DND-41 (cell line): ENCODE results near the gene C3orf20.

ENCODE experiments used
- ATAC-seq: fragments of 200-7000 bp; cut with Tn5 transposase; 3 replicates; pipeline ENCODE4 v1.9.1; 2021; ENCODE audit warnings: low read depth; ENCODE audit not compliant: insufficient read depth
- DNase-seq: peaks from one replicate; pipeline ENCODE4 v3.0.0-alpha.2; 2020
- H2AFZ ChIP-seq: 2 replicates; pipeline ENCODE4 v1.6.0; 2012; ENCODE audit warnings: low read depth, low read length
- H3K27ac ChIP-seq: 2 replicates; pipeline ENCODE4 v1.5.1; 2012; ENCODE audit warnings: low read length, inconsistent platforms
- H3K27me3 ChIP-seq: fragments of 200-600 bp; sonication (generic); 2 replicates; pipeline ENCODE4 v1.6.0; 2012; ENCODE audit warnings: low read length, mild to moderate bottlenecking, inconsistent platforms; ENCODE audit not compliant: insufficient read depth, poor library complexity
- H3K36me3 ChIP-seq: 2 replicates; pipeline ENCODE4 v1.5.1; 2012; ENCODE audit warnings: low read length, inconsistent platforms; ENCODE audit not compliant: insufficient read depth
- H3K4me1 ChIP-seq: 2 replicates; pipeline ENCODE4 v1.5.1; 2012; ENCODE audit warnings: mild to moderate bottlenecking, low read length; ENCODE audit not compliant: insufficient read depth
- H3K4me2 ChIP-seq: 2 replicates; pipeline ENCODE4 v1.6.0; 2012; ENCODE audit warnings: mild to moderate bottlenecking, moderate library complexity, low read length, inconsistent platforms; ENCODE audit not compliant: insufficient read depth
- H3K4me3 ChIP-seq, 2 experiments: fragments of 200-600 bp in 1 of 2; shearing (Covaris generic) in 1 of 2; 2 replicates each; pipeline ENCODE4 v1.5.1; 2012 to 2016; ENCODE audit warnings: inconsistent platforms in 2 of 2, low read length in 2 of 2, mild to moderate bottlenecking in 2 of 2, low read depth in 1 of 2, moderate library complexity in 1 of 2
- H3K79me2 ChIP-seq: 2 replicates; pipeline ENCODE4 v1.6.0; 2012; ENCODE audit warnings: low read length, inconsistent platforms; ENCODE audit not compliant: insufficient read depth
- H3K9ac ChIP-seq: 2 replicates; pipeline ENCODE4 v1.6.0; 2012; ENCODE audit warnings: low read depth, mild to moderate bottlenecking, inconsistent platforms, low read length, moderate library complexity
- H3K9me3 ChIP-seq: 2 replicates; pipeline ENCODE4 v1.5.1; 2012; ENCODE audit warnings: low read length, moderate library complexity, mild to moderate bottlenecking, inconsistent platforms; ENCODE audit not compliant: insufficient read depth, severe bottlenecking
- H4K20me1 ChIP-seq: 2 replicates; pipeline ENCODE4 v1.6.0; 2012; ENCODE audit warnings: low read length; ENCODE audit not compliant: insufficient read depth
- CTCF ChIP-seq: IDR thresholded peaks from 2 replicates; pipeline ENCODE4 v1.5.1; 2012; ENCODE audit warnings: borderline replicate concordance, low read length, moderate library complexity, mild to moderate bottlenecking; ENCODE audit not compliant: poor library complexity, severe bottlenecking; ENCODE audit errors: extremely low read depth
- EZH2 ChIP-seq: IDR thresholded peaks from 3 replicates; pipeline ENCODE4 v1.6.1; 2012; ENCODE audit warnings: borderline replicate concordance, low read depth, mild to moderate bottlenecking, moderate library complexity, low read length, inconsistent platforms; ENCODE audit not compliant: severe bottlenecking

C3orf20 gene

GRCh38 chr3:14761866-14762265 is 86.9 kb downstream of the C3orf20 start:
- no peak overlapping the region for H3K4me2 ChIP-seq
- no peaks in the 10 kb centered on the region for H3K79me2 ChIP-seq

GRCh38 chr3:14762701-14763100 is 87.8 kb downstream of the C3orf20 start:
- DNase-seq (no peak), ATAC-seq (no peak)
- no peaks in the 10 kb centered on the region for H3K27me3 ChIP-seq
- H3K9ac ChIP-seq, result no peak overlapping the region
- no peak overlapping the region for H3K4me2 ChIP-seq
- peaks cover 14% of the 10 kb centered on the region for H3K4me1 ChIP-seq
- no peaks in the 10 kb centered on the region for H3K36me3 ChIP-seq
- no peak overlapping the region for H3K27ac ChIP-seq
- no peak overlapping the region for H3K4me3 ChIP-seq
- no peaks in the 10 kb centered on the region for H3K79me2 ChIP-seq
- no peak overlapping the region for H2AFZ ChIP-seq
- TF ChIP-seq CTCF (no peak), EZH2 (no peak)
- H4K20me1 ChIP-seq, result no peaks in the 10 kb centered on the region
- H3K9me3 ChIP-seq, result no peaks in the 10 kb centered on the region

More at GRCh38 chr3:14761866-14762265, 86.9 kb downstream of the C3orf20 start:
- Histone ChIP-seq H3K9ac (no peak overlapping the region), H3K27ac (no peak overlapping the region), H4K20me1 (no peaks in the 10 kb centered on the region), H3K27me3 (no peaks in the 10 kb centered on the region), H3K9me3 (no peaks in the 10 kb centered on the region), H3K4me1 (peaks cover 6% of the 10 kb centered on the region; the same call in 1 of the 2 replicates), H2AFZ (no peak overlapping the region), H3K4me3 (no peak overlapping the region), H3K36me3 (no peaks in the 10 kb centered on the region)
- TF ChIP-seq CTCF (no peak), EZH2 (no peak)
- ATAC-seq, result no peak
- DNase-seq, result no peak

GRCh38 chr3:14764331-14765059 is 89.6 kb downstream of the C3orf20 start:
- Histone ChIP-seq H3K36me3 (no peaks in the 10 kb centered on the region), H3K4me1 (peaks cover 21% of the 10 kb centered on the region), H3K9ac (no peak overlapping the region), H3K4me2 (no peak overlapping the region), H3K27ac (no peak overlapping the region), H4K20me1 (no peaks in the 10 kb centered on the region), H3K27me3 (no peaks in the 10 kb centered on the region), H3K4me3 (no peak overlapping the region), H3K9me3 (no peaks in the 10 kb centered on the region), H2AFZ (no peak overlapping the region), H3K79me2 (no peaks in the 10 kb centered on the region)
- DNase-seq, result no peak
- TF ChIP-seq CTCF (no peak), EZH2 (no peak)
- no peak for ATAC-seq

- Histone ChIP-seq H3K4me3 (no peak overlapping the region), H3K27me3 (no peaks in the 10 kb centered on the region), H3K79me2 (no peaks in the 10 kb centered on the region), H2AFZ (no peak overlapping the region), H3K4me2 (no peak overlapping the region), H3K36me3 (no peaks in the 10 kb centered on the region), H3K27ac (no peak overlapping the region), H4K20me1 (no peaks in the 10 kb centered on the region), H3K4me1 (peaks cover 21% of the 10 kb centered on the region), H3K9ac (no peak overlapping the region), H3K9me3 (no peaks in the 10 kb centered on the region)
- DNase-seq (no peak), ATAC-seq (no peak)
- no peak for TF ChIP-seq CTCF
Observed at GRCh38 chr3:14765060-14765400, 90.1 kb downstream of the C3orf20 start.
